CD1c-positive myeloid dendritic cell (primary cell): ENCODE results near the gene ALKBH3.

Experiments used
- DNase-seq: peaks from one replicate; pipeline ENCODE4 v3.0.0-alpha.2; 2016; ENCODE audit errors: extremely low spot score

Gene ALKBH3

GRCh38 chr11:43922744-43923405, 42.2 kb downstream of the ALKBH3 start:
- DNase-seq, result no peak

- no peak for DNase-seq
These were observed 42.9 kb downstream of the ALKBH3 start for GRCh38 chr11:43923406-43924111.

- DNase-seq, result no peak
These were observed 43.7 kb downstream of the ALKBH3 start for GRCh38 chr11:43924112-43924855.

GRCh38 chr11:43925063-43925931, 44.7 kb downstream of the ALKBH3 start:
- DNase-seq, result no peak

GRCh38 chr11:43925932-43926505, 45.4 kb downstream of the ALKBH3 start:
- DNase-seq, result no peak

- no peak for DNase-seq
These were observed 46.4 kb downstream of the ALKBH3 start for GRCh38 chr11:43927070-43927469.

GRCh38 chr11:43927925-43928707, 47.5 kb downstream of the ALKBH3 start:
- DNase-seq, result no peak

- DNase-seq, result no peak
These were observed 48.1 kb downstream of the ALKBH3 start for GRCh38 chr11:43928721-43929120.

- DNase-seq, result no peak
These were observed 50.5 kb downstream of the ALKBH3 start for GRCh38 chr11:43930868-43931716.

GRCh38 chr11:43931717-43932039, 51.0 kb downstream of the ALKBH3 start:
- no peak for DNase-seq

- no peak for DNase-seq
These were observed 52.6 kb downstream of the ALKBH3 start for GRCh38 chr11:43933226-43933607.

- no peak for DNase-seq
These were observed 53.2 kb downstream of the ALKBH3 start for GRCh38 chr11:43933608-43934551.

GRCh38 chr11:43934601-43935423, 54.2 kb downstream of the ALKBH3 start:
- no peak for DNase-seq

- no peak for DNase-seq
These were observed 54.9 kb downstream of the ALKBH3 start for GRCh38 chr11:43935424-43935979.

- DNase-seq, result no peak
These were observed 55.4 kb downstream of the ALKBH3 start for GRCh38 chr11:43936076-43936475.

- no peak for DNase-seq
These were observed 57.1 kb downstream of the ALKBH3 start for GRCh38 chr11:43937434-43938411.
